ENCODE measurements around the gene SLC1A7.

SLC1A7 gene

DNA sequence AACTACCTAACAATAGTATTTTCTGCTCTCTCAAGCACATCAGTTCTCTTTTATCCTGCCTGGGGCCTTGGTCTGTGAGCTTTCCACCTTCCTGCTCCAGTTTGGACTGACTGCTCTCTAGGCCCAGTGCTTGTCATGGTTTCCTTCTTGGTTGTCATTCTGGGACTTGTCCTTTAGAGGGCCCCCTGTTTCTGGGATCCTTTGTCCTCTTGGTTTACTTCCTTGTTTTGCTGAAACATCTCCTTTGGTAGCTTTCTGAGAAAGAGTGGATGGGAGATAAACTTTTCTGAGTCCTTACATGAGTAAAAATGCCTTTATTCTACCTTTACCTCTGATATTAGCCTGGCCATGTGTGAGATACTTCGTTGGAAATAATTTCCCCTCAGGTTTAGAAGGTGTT, 4.7 kb downstream of the SLC1A7 start:
- H3K9me2 ChIP-seq (replicated peaks; ENCODE audit: low read depth, low read length), result no peaks in the 10 kb centered on the region
- TF ChIP-seq, protein P1, sequence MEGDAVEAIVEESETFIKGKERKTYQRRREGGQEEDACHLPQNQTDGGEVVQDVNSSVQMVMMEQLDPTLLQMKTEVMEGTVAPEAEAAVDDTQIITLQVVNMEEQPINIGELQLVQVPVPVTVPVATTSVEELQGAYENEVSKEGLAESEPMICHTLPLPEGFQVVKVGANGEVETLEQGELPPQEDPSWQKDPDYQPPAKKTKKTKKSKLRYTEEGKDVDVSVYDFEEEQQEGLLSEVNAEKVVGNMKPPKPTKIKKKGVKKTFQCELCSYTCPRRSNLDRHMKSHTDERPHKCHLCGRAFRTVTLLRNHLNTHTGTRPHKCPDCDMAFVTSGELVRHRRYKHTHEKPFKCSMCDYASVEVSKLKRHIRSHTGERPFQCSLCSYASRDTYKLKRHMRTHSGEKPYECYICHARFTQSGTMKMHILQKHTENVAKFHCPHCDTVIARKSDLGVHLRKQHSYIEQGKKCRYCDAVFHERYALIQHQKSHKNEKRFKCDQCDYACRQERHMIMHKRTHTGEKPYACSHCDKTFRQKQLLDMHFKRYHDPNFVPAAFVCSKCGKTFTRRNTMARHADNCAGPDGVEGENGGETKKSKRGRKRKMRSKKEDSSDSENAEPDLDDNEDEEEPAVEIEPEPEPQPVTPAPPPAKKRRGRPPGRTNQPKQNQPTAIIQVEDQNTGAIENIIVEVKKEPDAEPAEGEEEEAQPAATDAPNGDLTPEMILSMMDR (conservative IDR thresholded peaks at IDR 0.05; ENCODE audit: low read length), result peak; percentile 41
- TF ChIP-seq EZH2phosphoT487 (IDR thresholded peaks at IDR 0.05; ENCODE audit: borderline replicate concordance), result no peak
- H3K27me3 ChIP-seq (ENCODE audit: insufficient read depth, low read length, poor library complexity, severe bottlenecking), result no peaks in the 10 kb centered on the region
- no peaks in the 10 kb centered on the region for H4K20me1 ChIP-seq (ENCODE audit: insufficient read depth, low read length, poor library complexity, severe bottlenecking)
- H3K36me3 ChIP-seq (ENCODE audit: insufficient read depth, low read length), result no peaks in the 10 kb centered on the region
- H3K4me2 ChIP-seq (ENCODE audit: low read depth, low read length, poor library complexity, severe bottlenecking), result no peak overlapping the region
- H3K4me1 ChIP-seq (ENCODE audit: insufficient read depth, low read length, poor library complexity, severe bottlenecking), result no peaks in the 10 kb centered on the region
- no peak overlapping the region for H3K4me3 ChIP-seq (ENCODE audit: low read length, poor library complexity, severe bottlenecking)
- peaks cover 7% of the 10 kb centered on the region; the same call in 1 of the 2 replicates for H3K9me3 ChIP-seq (ENCODE audit: insufficient read depth, low read depth, low read length)
- H3K79me2 ChIP-seq (ENCODE audit: insufficient read depth, low read length), result no peaks in the 10 kb centered on the region
- H3K9ac ChIP-seq (ENCODE audit: low read depth, low read length, poor library complexity, severe bottlenecking), result no peak overlapping the region
- H2AFZ ChIP-seq (ENCODE audit: low read length), result no peak overlapping the region
- H3F3A ChIP-seq (ENCODE audit: low read depth), result no peaks in the 10 kb centered on the region

DNA sequence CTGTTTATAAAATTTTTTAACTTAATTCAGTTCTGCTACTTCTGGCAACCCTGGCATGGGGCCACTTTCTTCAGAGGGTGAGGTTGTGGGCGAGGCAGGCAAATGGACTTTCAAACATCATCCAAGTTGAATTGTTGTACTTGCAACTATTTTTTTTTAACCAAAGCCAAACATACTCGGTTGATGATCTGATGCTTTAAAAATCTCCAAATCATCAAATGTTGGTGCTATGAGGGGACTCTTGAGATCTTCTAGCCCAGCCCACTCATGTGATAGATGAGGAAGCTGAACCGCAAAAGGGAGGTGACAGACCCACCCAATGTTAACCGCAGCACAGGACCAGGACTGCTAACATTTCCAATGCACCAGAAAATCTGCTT, 6.7 kb downstream of the SLC1A7 start:
- no peak overlapping the region for H3K9ac ChIP-seq (ENCODE audit: low read depth, low read length, poor library complexity, severe bottlenecking)
- H3K27me3 ChIP-seq (ENCODE audit: insufficient read depth, low read length, poor library complexity, severe bottlenecking), result no peaks in the 10 kb centered on the region
- H3K36me3 ChIP-seq (ENCODE audit: insufficient read depth, low read length), result no peaks in the 10 kb centered on the region
- H3F3A ChIP-seq (ENCODE audit: low read depth), result no peaks in the 10 kb centered on the region
- H3K9me2 ChIP-seq (replicated peaks; ENCODE audit: low read depth, low read length), result no peaks in the 10 kb centered on the region
- no peaks in the 10 kb centered on the region for H3K4me1 ChIP-seq (ENCODE audit: insufficient read depth, low read length, poor library complexity, severe bottlenecking)
- no peak overlapping the region for H2AFZ ChIP-seq (ENCODE audit: low read length)
- no peaks in the 10 kb centered on the region for H4K20me1 ChIP-seq (ENCODE audit: insufficient read depth, low read length, poor library complexity, severe bottlenecking)
- no peaks in the 10 kb centered on the region for H3K79me2 ChIP-seq (ENCODE audit: insufficient read depth, low read length)
- TF ChIP-seq, protein P1 (conservative IDR thresholded peaks at IDR 0.05; ENCODE audit: low read length), result no peak
- no peak for TF ChIP-seq EZH2phosphoT487 (IDR thresholded peaks at IDR 0.05; ENCODE audit: borderline replicate concordance)
- H3K4me3 ChIP-seq (ENCODE audit: low read length, poor library complexity, severe bottlenecking), result no peak overlapping the region
- no peak overlapping the region for H3K4me2 ChIP-seq (ENCODE audit: low read depth, low read length, poor library complexity, severe bottlenecking)
- H3K9me3 ChIP-seq (ENCODE audit: insufficient read depth, low read depth, low read length), result peaks cover 7% of the 10 kb centered on the region; the same call in 1 of the 2 replicates

DNA sequence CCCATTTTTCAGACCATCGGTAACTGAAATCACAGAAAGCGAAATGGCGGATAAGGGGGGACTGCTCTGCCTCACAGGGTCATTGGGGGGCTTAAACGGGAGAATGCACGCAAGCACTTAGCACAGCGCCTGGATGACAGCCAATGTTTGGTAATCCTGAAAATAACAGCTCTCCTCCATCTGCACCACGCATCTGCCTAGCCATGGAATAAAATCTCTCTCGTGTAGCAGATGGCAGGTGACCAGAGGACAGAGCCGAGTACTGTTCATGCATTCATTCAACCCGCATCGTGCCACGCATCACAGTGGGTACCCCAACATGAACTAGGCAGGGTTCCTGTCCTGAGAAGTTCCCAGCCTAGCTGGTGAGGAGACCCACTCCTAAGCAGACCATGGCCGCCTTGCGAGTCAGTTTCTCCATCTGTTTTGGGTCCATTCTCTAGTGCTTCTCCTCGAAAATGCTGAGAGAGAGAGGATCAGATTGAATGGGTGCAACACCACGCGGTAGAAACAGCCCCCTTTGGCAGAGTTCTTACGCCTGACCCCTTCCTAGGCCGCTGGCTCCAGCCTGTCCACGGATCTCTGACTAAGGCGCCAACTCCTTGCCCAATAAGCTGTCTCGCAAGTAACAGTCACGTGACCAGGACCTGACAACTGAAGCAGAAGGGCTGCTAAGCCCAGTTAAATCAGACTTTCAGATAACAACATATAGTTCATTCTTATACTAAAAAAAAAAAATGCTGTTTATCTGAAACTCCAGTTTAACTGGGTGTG, 7.3 kb downstream of the SLC1A7 start:
- Histone ChIP-seq H2AFZ (ENCODE audit: low read length) (no peak overlapping the region), H4K20me1 (ENCODE audit: insufficient read depth, low read length, poor library complexity, severe bottlenecking) (no peaks in the 10 kb centered on the region), H3K4me1 (ENCODE audit: insufficient read depth, low read length, poor library complexity, severe bottlenecking) (no peaks in the 10 kb centered on the region), H3K9me2 (replicated peaks; ENCODE audit: low read depth, low read length) (no peaks in the 10 kb centered on the region), H3K9ac (ENCODE audit: low read depth, low read length, poor library complexity, severe bottlenecking) (no peak overlapping the region), H3K79me2 (ENCODE audit: insufficient read depth, low read length) (no peaks in the 10 kb centered on the region), H3K36me3 (ENCODE audit: insufficient read depth, low read length) (no peaks in the 10 kb centered on the region), H3K9me3 (ENCODE audit: insufficient read depth, low read depth, low read length) (peaks cover 7% of the 10 kb centered on the region; the same call in 1 of the 2 replicates), H3K4me3 (ENCODE audit: low read length, poor library complexity, severe bottlenecking) (no peak overlapping the region), H3K27me3 (ENCODE audit: insufficient read depth, low read length, poor library complexity, severe bottlenecking) (no peaks in the 10 kb centered on the region), H3K4me2 (ENCODE audit: low read depth, low read length, poor library complexity, severe bottlenecking) (no peak overlapping the region), H3F3A (ENCODE audit: low read depth) (no peaks in the 10 kb centered on the region)
- TF ChIP-seq, protein P1 (conservative IDR thresholded peaks at IDR 0.05; ENCODE audit: low read length), result no peak
- no peak for TF ChIP-seq EZH2phosphoT487 (IDR thresholded peaks at IDR 0.05; ENCODE audit: borderline replicate concordance)
